ENCODE results near the gene OPTC. TPM values are rescaled to one million over a fixed set of nuclear protein-coding genes. Genes with fewer than 3 reads are reported as not detected.

The OPTC gene
- polyA plus RNA-seq, 1 donor from 2014 or later: not detected

DNA sequence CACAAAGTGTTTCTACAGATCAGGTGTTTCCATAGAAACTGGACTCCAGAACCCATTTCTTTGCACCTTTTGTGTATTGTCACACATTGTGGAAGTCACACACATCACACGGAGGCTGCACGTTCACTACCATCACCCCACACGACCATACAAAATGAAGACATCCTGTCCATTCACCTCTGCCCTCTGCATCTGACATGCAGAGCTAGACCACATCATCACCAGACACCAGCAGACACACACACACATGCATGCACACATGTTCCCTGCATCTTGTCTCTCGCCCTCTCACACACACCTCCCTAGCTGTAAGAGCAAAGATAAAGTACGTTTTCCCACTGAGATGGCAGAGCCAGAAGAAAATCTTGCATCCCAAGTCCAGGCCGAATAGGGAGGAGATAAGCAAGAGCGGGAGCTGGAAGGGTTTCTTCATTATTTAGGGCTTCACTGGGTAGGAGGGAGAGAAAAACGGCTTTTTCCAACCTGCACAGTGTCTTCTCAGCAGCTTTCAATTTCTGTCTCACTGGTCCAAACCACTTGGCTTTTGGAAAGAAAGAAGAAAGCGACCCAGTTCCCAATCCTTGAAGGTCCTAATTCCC lies 17.6 kb upstream of the OPTC start:
- no peaks in the 10 kb centered on the region for H3F3A ChIP-seq (ENCODE audit: insufficient read depth, low read length, poor library complexity, severe bottlenecking)
- H3K27me3 ChIP-seq (ENCODE audit: insufficient read depth, low read depth, low read length): no peaks in the 10 kb centered on the region
- no peaks in the 10 kb centered on the region for H4K20me1 ChIP-seq (ENCODE audit: insufficient read depth)
- H3K27ac ChIP-seq (ENCODE audit: low read length): no peak overlapping the region
- no peak overlapping the region for H3K4me2 ChIP-seq (ENCODE audit: low read length)
- H3K4me3 ChIP-seq (ENCODE audit: low read length): no peak overlapping the region
- no peaks in the 10 kb centered on the region for H3K79me2 ChIP-seq (replicated peaks; ENCODE audit: insufficient read depth, low read length)
- no peak overlapping the region for H2AFZ ChIP-seq (ENCODE audit: low read depth, low read length)
- H3K9me2 ChIP-seq (ENCODE audit: insufficient read depth, low read length): no peaks in the 10 kb centered on the region
- H3K36me3 ChIP-seq (ENCODE audit: insufficient read depth, low read length): no peaks in the 10 kb centered on the region
- TF ChIP-seq, protein P1, sequence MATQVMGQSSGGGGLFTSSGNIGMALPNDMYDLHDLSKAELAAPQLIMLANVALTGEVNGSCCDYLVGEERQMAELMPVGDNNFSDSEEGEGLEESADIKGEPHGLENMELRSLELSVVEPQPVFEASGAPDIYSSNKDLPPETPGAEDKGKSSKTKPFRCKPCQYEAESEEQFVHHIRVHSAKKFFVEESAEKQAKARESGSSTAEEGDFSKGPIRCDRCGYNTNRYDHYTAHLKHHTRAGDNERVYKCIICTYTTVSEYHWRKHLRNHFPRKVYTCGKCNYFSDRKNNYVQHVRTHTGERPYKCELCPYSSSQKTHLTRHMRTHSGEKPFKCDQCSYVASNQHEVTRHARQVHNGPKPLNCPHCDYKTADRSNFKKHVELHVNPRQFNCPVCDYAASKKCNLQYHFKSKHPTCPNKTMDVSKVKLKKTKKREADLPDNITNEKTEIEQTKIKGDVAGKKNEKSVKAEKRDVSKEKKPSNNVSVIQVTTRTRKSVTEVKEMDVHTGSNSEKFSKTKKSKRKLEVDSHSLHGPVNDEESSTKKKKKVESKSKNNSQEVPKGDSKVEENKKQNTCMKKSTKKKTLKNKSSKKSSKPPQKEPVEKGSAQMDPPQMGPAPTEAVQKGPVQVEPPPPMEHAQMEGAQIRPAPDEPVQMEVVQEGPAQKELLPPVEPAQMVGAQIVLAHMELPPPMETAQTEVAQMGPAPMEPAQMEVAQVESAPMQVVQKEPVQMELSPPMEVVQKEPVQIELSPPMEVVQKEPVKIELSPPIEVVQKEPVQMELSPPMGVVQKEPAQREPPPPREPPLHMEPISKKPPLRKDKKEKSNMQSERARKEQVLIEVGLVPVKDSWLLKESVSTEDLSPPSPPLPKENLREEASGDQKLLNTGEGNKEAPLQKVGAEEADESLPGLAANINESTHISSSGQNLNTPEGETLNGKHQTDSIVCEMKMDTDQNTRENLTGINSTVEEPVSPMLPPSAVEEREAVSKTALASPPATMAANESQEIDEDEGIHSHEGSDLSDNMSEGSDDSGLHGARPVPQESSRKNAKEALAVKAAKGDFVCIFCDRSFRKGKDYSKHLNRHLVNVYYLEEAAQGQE (IDR thresholded peaks at IDR 0.05; ENCODE audit: borderline replicate concordance): no peak
- TF ChIP-seq MXI1 (conservative IDR thresholded peaks at IDR 0.05; ENCODE audit: poor library complexity, severe bottlenecking) (no peak), POLR2AphosphoS5 (IDR thresholded peaks at IDR 0.05) (no peak), EP300 (conservative IDR thresholded peaks at IDR 0.05; ENCODE audit: poor library complexity, severe bottlenecking) (no peak), SMC3 (conservative IDR thresholded peaks at IDR 0.05; ENCODE audit: poor library complexity) (no peak), TAF1 (IDR thresholded peaks at IDR 0.05; ENCODE audit: low read depth) (no peak), EZH2 (IDR thresholded peaks at IDR 0.05; ENCODE audit: borderline replicate concordance, insufficient read depth, low read length, poor library complexity, severe bottlenecking) (no peak), RAD21 (conservative IDR thresholded peaks at IDR 0.05) (no peak)
- TF ChIP-seq, protein P2, sequence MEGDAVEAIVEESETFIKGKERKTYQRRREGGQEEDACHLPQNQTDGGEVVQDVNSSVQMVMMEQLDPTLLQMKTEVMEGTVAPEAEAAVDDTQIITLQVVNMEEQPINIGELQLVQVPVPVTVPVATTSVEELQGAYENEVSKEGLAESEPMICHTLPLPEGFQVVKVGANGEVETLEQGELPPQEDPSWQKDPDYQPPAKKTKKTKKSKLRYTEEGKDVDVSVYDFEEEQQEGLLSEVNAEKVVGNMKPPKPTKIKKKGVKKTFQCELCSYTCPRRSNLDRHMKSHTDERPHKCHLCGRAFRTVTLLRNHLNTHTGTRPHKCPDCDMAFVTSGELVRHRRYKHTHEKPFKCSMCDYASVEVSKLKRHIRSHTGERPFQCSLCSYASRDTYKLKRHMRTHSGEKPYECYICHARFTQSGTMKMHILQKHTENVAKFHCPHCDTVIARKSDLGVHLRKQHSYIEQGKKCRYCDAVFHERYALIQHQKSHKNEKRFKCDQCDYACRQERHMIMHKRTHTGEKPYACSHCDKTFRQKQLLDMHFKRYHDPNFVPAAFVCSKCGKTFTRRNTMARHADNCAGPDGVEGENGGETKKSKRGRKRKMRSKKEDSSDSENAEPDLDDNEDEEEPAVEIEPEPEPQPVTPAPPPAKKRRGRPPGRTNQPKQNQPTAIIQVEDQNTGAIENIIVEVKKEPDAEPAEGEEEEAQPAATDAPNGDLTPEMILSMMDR (IDR thresholded peaks at IDR 0.05; ENCODE audit: poor library complexity, severe bottlenecking): no peak
- H3K9ac ChIP-seq (ENCODE audit: low read length): no peak overlapping the region
- H3K9me3 ChIP-seq (ENCODE audit: low read length): no peaks in the 10 kb centered on the region

DNA sequence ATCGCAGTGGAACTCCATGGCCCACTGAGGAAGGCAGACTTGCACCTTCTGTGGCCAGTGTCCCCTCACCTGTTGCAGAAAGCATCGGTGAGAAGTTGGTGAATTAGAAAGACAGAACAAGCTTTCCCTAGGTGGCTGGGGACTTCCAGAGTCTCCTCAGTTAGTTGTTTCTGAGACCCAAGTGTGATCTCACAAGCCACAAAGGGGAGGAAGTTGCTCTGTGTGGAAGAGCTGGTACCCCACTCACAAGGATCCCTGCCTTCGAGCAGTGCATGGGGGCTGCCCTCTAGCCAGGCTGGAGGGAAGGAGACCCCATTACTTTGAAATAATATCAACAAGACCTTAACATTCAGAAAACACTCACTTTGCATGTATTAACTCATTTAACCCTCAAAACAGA lies 16.2 kb upstream of the OPTC start:
- TF ChIP-seq, protein P1 (IDR thresholded peaks at IDR 0.05; ENCODE audit: borderline replicate concordance): no peak
- no peak for TF ChIP-seq TAF1 (IDR thresholded peaks at IDR 0.05; ENCODE audit: low read depth)

More for the DNA sequence above, 16.2 kb upstream of the OPTC start:
- H3K4me3 ChIP-seq (ENCODE audit: low read length): no peak overlapping the region
- H3K9ac ChIP-seq (ENCODE audit: low read length): no peak overlapping the region
- no peaks in the 10 kb centered on the region for H3F3A ChIP-seq (ENCODE audit: insufficient read depth, low read length, poor library complexity, severe bottlenecking)
- no peak overlapping the region for H2AFZ ChIP-seq (ENCODE audit: low read depth, low read length)
- no peaks in the 10 kb centered on the region for H3K27me3 ChIP-seq (ENCODE audit: insufficient read depth, low read depth, low read length)
- H3K36me3 ChIP-seq (ENCODE audit: insufficient read depth, low read length): no peaks in the 10 kb centered on the region
- H3K79me2 ChIP-seq (replicated peaks; ENCODE audit: insufficient read depth, low read length): no peaks in the 10 kb centered on the region
- no peaks in the 10 kb centered on the region for H4K20me1 ChIP-seq (ENCODE audit: insufficient read depth)
- no peaks in the 10 kb centered on the region for H3K9me3 ChIP-seq (ENCODE audit: low read length)
- H3K4me2 ChIP-seq (ENCODE audit: low read length): no peak overlapping the region
- no peaks in the 10 kb centered on the region for H3K9me2 ChIP-seq (ENCODE audit: insufficient read depth, low read length)
- no peak overlapping the region for H3K27ac ChIP-seq (ENCODE audit: low read length)
